Stimulated activated CD4-positive, alpha-beta T cell treated with anti-CD3 and anti-CD28 coated beads, Interleukin-4, amount 100 ng/mL, for 4 hours (primary cell): ENCODE measurements around the gene CTDSP2.
"Not testable (repeated sequence)": the region's sequence is repeated elsewhere in the genome, so short reads cannot be mapped to it uniquely, and the experiment has no call there.

Experiments used
- DNase-seq, 2 experiments: peaks; one replicate each; pipeline ENCODE4 v3.0.0-alpha.2; 2020

The CTDSP2 gene

GRCh38 chr12:57777367-57777766 is 69.2 kb downstream of the CTDSP2 start:
- DNase-seq, result no peak

- DNase-seq, result no peak
Measured at GRCh38 chr12:57776247-57776587, 70.3 kb downstream of the CTDSP2 start.

GRCh38 chr12:57775563-57776246 is 70.8 kb downstream of the CTDSP2 start:
- no peak for DNase-seq

- DNase-seq, result no peak
Measured at GRCh38 chr12:57775044-57775443, 71.5 kb downstream of the CTDSP2 start.

- DNase-seq, result not testable (repeated sequence)
Measured at GRCh38 chr12:57774634-57775033, 71.9 kb downstream of the CTDSP2 start.

GRCh38 chr12:57772429-57773322 is 73.9 kb downstream of the CTDSP2 start, which contains the start of gene EEF1AKMT3:
TSS of gene EEF1AKMT3 (plus strand) at chr12:57772614. CDS start at chr12:57772725, 111 bp downstream.
- DNase-seq, result no peak

- peak; percentile 89 to 95 for DNase-seq
Measured at GRCh38 chr12:57771873-57772428, 74.6 kb downstream of the CTDSP2 start, which contains the start of gene METTL1. TSS of gene METTL1 (minus strand) at chr12:57772105. CDS start at chr12:57772083, 22 bp downstream.

- peak; percentile 87 to 92 for DNase-seq
Measured at GRCh38 chr12:57771236-57771872, 75.2 kb downstream of the CTDSP2 start.

GRCh38 chr12:57770734-57771133 is 75.8 kb downstream of the CTDSP2 start:
- DNase-seq, result no peak
